Activated T-cell treated with anti-CD3 and anti-CD28 coated beads, Interleukin-2, amount 50 U/mL, for 24 hours (primary cell): ENCODE results near the gene SUSD3.

Experiments
- DNase-seq: peaks from one replicate; pipeline ENCODE4 v3.0.0-alpha.2; 2020
- H3K27ac Mint-ChIP-seq: 2 replicates; pipeline ENCODE4 v1.8.0; 2020; ENCODE audit warnings: mild to moderate bottlenecking, mixed read lengths
- H3K27me3 Mint-ChIP-seq: 2 replicates; pipeline ENCODE4 v1.8.0; 2020; ENCODE audit warnings: mixed read lengths
- H3K36me3 Mint-ChIP-seq: 2 replicates; pipeline ENCODE4 v1.8.0; 2020; ENCODE audit warnings: low read depth, mixed read lengths
- H3K4me1 Mint-ChIP-seq: 2 replicates; pipeline ENCODE4 v1.8.0; 2020; ENCODE audit warnings: low read depth, mixed read lengths
- H3K4me3 Mint-ChIP-seq: 2 replicates; pipeline ENCODE4 v1.8.0; 2020; ENCODE audit warnings: mild to moderate bottlenecking, moderate library complexity, mixed read lengths
- H3K9me3 Mint-ChIP-seq: 2 replicates; pipeline ENCODE4 v1.8.0; 2020; ENCODE audit warnings: mixed read lengths

Gene SUSD3

GRCh38 chr9:93129286-93129685 lies 70.8 kb downstream of the SUSD3 start:
- Mint-ChIP-seq H3K4me3 (no peak overlapping the region), H3K4me1 (peaks cover 79% of the 10 kb centered on the region), H3K36me3 (peaks cover 61% of the 10 kb centered on the region), H3K27me3 (no peaks in the 10 kb centered on the region), H3K27ac (no peak overlapping the region), H3K9me3 (no peaks in the 10 kb centered on the region)
- no peak for DNase-seq

- DNase-seq, result no peak
- Mint-ChIP-seq H3K4me1 (peaks cover 80% of the 10 kb centered on the region), H3K27ac (peak overlapping the region; percentile 92), H3K4me3 (no peak overlapping the region), H3K9me3 (no peaks in the 10 kb centered on the region), H3K36me3 (peaks cover 55% of the 10 kb centered on the region), H3K27me3 (no peaks in the 10 kb centered on the region)
Measured at GRCh38 chr9:93129691-93130500, 71.4 kb downstream of the SUSD3 start.

GRCh38 chr9:93130861-93131481 lies 72.5 kb downstream of the SUSD3 start:
- peak overlapping the region; percentile 93 for H3K4me3 Mint-ChIP-seq
- no peaks in the 10 kb centered on the region for H3K9me3 Mint-ChIP-seq
- no peak for DNase-seq
- H3K36me3 Mint-ChIP-seq, result peaks cover 44% of the 10 kb centered on the region
- H3K27ac Mint-ChIP-seq, result peak overlapping the region; percentile 92
- peaks cover 79% of the 10 kb centered on the region for H3K4me1 Mint-ChIP-seq
- no peaks in the 10 kb centered on the region for H3K27me3 Mint-ChIP-seq

- H3K36me3 Mint-ChIP-seq, result peaks cover 39% of the 10 kb centered on the region
- no peak for DNase-seq
- no peaks in the 10 kb centered on the region for H3K27me3 Mint-ChIP-seq
- peak overlapping the region; percentile 93 for H3K4me3 Mint-ChIP-seq
- peaks cover 76% of the 10 kb centered on the region for H3K4me1 Mint-ChIP-seq
- H3K9me3 Mint-ChIP-seq, result no peaks in the 10 kb centered on the region
- peak overlapping the region; percentile 92 for H3K27ac Mint-ChIP-seq
Measured at GRCh38 chr9:93131599-93132286, 73.2 kb downstream of the SUSD3 start.

- Mint-ChIP-seq H3K4me3 (peak overlapping the region; percentile 93), H3K27ac (peak overlapping the region; percentile 92), H3K27me3 (no peaks in the 10 kb centered on the region), H3K9me3 (no peaks in the 10 kb centered on the region), H3K36me3 (peaks cover 35% of the 10 kb centered on the region), H3K4me1 (peaks cover 74% of the 10 kb centered on the region)
- no peak for DNase-seq
Measured at GRCh38 chr9:93132287-93132927, 73.9 kb downstream of the SUSD3 start.

DNA sequence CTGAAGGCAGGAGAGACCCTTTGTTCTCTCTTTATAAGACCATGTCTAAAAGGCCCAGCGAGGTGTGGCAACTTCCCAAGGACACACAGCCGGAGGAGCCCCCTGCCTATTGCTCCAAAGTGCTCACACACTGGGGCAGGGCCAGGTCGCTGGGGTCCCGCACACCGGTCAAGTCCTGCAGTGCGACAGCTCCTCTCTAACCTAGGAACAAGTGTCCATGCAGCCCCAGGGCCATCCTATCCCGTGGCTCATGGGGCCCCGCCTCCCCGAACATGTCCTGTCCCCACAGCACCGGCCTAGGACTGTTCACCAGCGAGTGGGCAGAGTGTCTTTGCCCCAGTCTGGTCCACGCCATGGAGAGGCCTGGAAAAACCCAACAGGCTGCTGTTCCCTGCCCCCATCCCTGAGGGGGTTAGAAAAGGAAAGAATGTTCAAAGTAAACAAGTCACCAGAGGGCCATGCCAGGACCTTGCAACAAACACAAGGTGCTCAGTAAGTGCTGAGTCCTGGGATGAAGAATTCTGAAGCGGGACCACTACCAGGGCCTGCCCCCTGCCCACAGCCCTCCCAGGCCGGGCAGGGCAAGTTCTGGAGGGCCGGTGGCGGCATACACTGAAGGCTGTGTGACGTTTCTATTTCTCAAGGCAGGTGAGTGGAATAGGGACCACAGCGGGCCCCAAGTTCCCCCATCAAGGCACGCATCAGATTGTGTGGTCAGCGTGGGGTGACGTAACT lies 74.6 kb downstream of the SUSD3 start:
- peak overlapping the region; percentile 92 for H3K27ac Mint-ChIP-seq
- H3K4me3 Mint-ChIP-seq, result peak overlapping the region; percentile 93
- DNase-seq, result no peak
- peaks cover 35% of the 10 kb centered on the region for H3K36me3 Mint-ChIP-seq
- peaks cover 73% of the 10 kb centered on the region for H3K4me1 Mint-ChIP-seq
- H3K27me3 Mint-ChIP-seq, result no peaks in the 10 kb centered on the region
- no peaks in the 10 kb centered on the region for H3K9me3 Mint-ChIP-seq

- peak overlapping the region; percentile 93 for H3K4me3 Mint-ChIP-seq
- H3K27me3 Mint-ChIP-seq, result no peaks in the 10 kb centered on the region
- DNase-seq, result peak; percentile 71
- H3K36me3 Mint-ChIP-seq, result peaks cover 31% of the 10 kb centered on the region
- H3K9me3 Mint-ChIP-seq, result no peaks in the 10 kb centered on the region
- H3K4me1 Mint-ChIP-seq, result peaks cover 73% of the 10 kb centered on the region
- H3K27ac Mint-ChIP-seq, result peak overlapping the region; percentile 92
Measured at GRCh38 chr9:93133681-93134014, 75.1 kb downstream of the SUSD3 start.

GRCh38 chr9:93134015-93134739 lies 75.7 kb downstream of the SUSD3 start, which contains the start of gene NINJ1:
Gene NINJ1, minus strand, starts transcription at chr9:93134251. Its CDS starts 34 bp downstream, at chr9:93134217.
- H3K36me3 Mint-ChIP-seq, result peaks cover 29% of the 10 kb centered on the region
- DNase-seq, result peak; percentile 90
- H3K27me3 Mint-ChIP-seq, result no peaks in the 10 kb centered on the region
- H3K4me1 Mint-ChIP-seq, result peaks cover 71% of the 10 kb centered on the region
- H3K9me3 Mint-ChIP-seq, result no peaks in the 10 kb centered on the region
- peak within 1 kb of the TSS; percentile 92 for H3K27ac Mint-ChIP-seq
- peak within 1 kb of the TSS; percentile 93 for H3K4me3 Mint-ChIP-seq
